HepG2 (cell line): ENCODE data around the gene SLC16A6. TPM values are rescaled to one million over a fixed set of nuclear protein-coding genes. Genes with fewer than 3 reads are reported as not detected.
A peak's percentile ranks its signal among the peaks of the same experiment; 100 is the strongest.

Experiments used
- ATF3 ChIP-seq: sonication (generic); formaldehyde crosslinking; IDR thresholded peaks from 2 replicates; pipeline ENCODE4 v1.4.0; 2020; ENCODE audit warnings: missing genetic modification reagents
- CERS6 ChIP-seq: sonication (generic); formaldehyde crosslinking; IDR thresholded peaks from 2 replicates; pipeline ENCODE4 v1.5.0; 2020; ENCODE audit warnings: missing genetic modification reagents
- HOMEZ ChIP-seq: IDR thresholded peaks from 2 replicates; pipeline ENCODE4 v1.6.1; 2016; ENCODE audit warnings: low read depth
- KDM5A ChIP-seq: fragments of 200-600 bp; sonication (generic); IDR thresholded peaks from 2 replicates; pipeline ENCODE4 v1.7.0; 2018; ENCODE audit warnings: antibody characterized with exemption, mild to moderate bottlenecking, low read length, borderline replicate concordance
- KDM5B ChIP-seq: sonication (generic); formaldehyde crosslinking; IDR thresholded peaks from 2 replicates; pipeline ENCODE4 v1.4.0; 2020; ENCODE audit warnings: missing genetic modification reagents, mild to moderate bottlenecking, borderline replicate concordance
- LRRFIP1 ChIP-seq: sonication (generic); formaldehyde crosslinking; conservative IDR thresholded peaks from 2 replicates; pipeline ENCODE4 v1.4.0; 2020; ENCODE audit warnings: missing genetic modification reagents
- NFE2 ChIP-seq: sonication (generic); formaldehyde crosslinking; IDR thresholded peaks from 2 replicates; pipeline ENCODE4 v1.4.0; 2020; ENCODE audit warnings: missing genetic modification reagents
- PBX2 ChIP-seq: IDR thresholded peaks from 2 replicates; pipeline ENCODE4 v1.6.1; 2016; ENCODE audit warnings: control low read depth
- PITX1 ChIP-seq: sonication (generic); formaldehyde crosslinking; IDR thresholded peaks from 2 replicates; pipeline ENCODE4 v1.5.1; 2020; ENCODE audit warnings: mild to moderate bottlenecking, missing genetic modification reagents
- PRDM4 ChIP-seq: sonication (generic); formaldehyde crosslinking; IDR thresholded peaks from 2 replicates; pipeline ENCODE4 v1.9.0; 2021; ENCODE audit warnings: missing genetic modification reagents, borderline replicate concordance
- RCOR2 ChIP-seq: IDR thresholded peaks from 2 replicates; pipeline ENCODE4 v1.6.1; 2016; ENCODE audit warnings: missing biosample characterization, missing genetic modification reagents
- SATB2 ChIP-seq: sonication (generic); formaldehyde crosslinking; IDR thresholded peaks from 2 replicates; pipeline ENCODE4 v1.5.0; 2020; ENCODE audit warnings: missing genetic modification reagents
- SOX5 ChIP-seq: IDR thresholded peaks from 2 replicates; pipeline ENCODE4 v1.6.1; 2016; ENCODE audit warnings: borderline replicate concordance
- STAG1 ChIP-seq: sonication (generic); formaldehyde crosslinking; IDR thresholded peaks from 2 replicates; pipeline ENCODE4 v1.4.0; 2020; ENCODE audit warnings: missing genetic modification reagents
- TEF ChIP-seq: sonication (generic); formaldehyde crosslinking; IDR thresholded peaks from 2 replicates; pipeline ENCODE4 v1.5.0; 2020; ENCODE audit warnings: missing genetic modification reagents
- ZNF263 ChIP-seq: sonication (generic); formaldehyde crosslinking; IDR thresholded peaks from 2 replicates; pipeline ENCODE4 v1.4.0; 2020; ENCODE audit warnings: missing genetic modification reagents
- ZNF784 ChIP-seq: sonication (generic); formaldehyde crosslinking; IDR thresholded peaks from 2 replicates; pipeline ENCODE4 v1.5.1; 2020; ENCODE audit warnings: missing genetic modification reagents, mild to moderate bottlenecking, borderline replicate concordance
- polyA plus RNA-seq, 8 experiments: library from polyadenylated mRNA; depleted of rRNA in 3 of 8; stranded (reverse) in 7 of 8; unstranded in 1 of 8; fragments of >200 nt; fragmentation: Illumina TruSeq in 4 of 8; extraction: Trizol in 4 of 8; gene quantifications; 2 replicates each; pipeline versions ENCODE4 v1.2.1 to v1.2.3, GENCODE V29; 2011 to 2016; ENCODE audit warnings: low read depth in 4 of 8, missing spikeins in 1 of 8, mixed read lengths in 1 of 8; ENCODE audit not compliant: insufficient read depth in 1 of 8
- total RNA-seq, 5 experiments: library from RNA; depleted of rRNA; stranded (reverse); fragments of >200 nt; fragmentation: Illumina TruSeq; extraction: Trizol; gene quantifications; 2 replicates each; pipeline ENCODE4 v1.2.3, GENCODE V29; 2016; ENCODE audit warnings: low read depth in 1 of 5

SLC16A6 gene
- total and polyA plus RNA-seq, 2 of the 13 experiments (the other 11 are each of a cell fraction or from before 2014, with no cell fraction given): 1.1 to 44.7 TPM

- no peak for TF ChIP-seq LRRFIP1 (CRISPR knock-in tag)
- TF ChIP-seq CERS6: no peak
- TF ChIP-seq ZNF784 (CRISPR knock-in tag): peak; percentile 79; the same call in 1 of the 2 replicates
- TF ChIP-seq RCOR2: 0 out of 2 replicates have a peak, but pooled peaks have one; percentile 10
- TF ChIP-seq SATB2 (CRISPR knock-in tag): no peak
- TF ChIP-seq ATF3 (CRISPR knock-in tag): 0 out of 2 replicates have a peak, but pooled peaks have one; percentile 52
- no peak for TF ChIP-seq NFE2 (CRISPR knock-in tag)
- TF ChIP-seq KDM5A: peak; percentile 46; the same call in 1 of the 2 replicates
- no peak for TF ChIP-seq PBX2 (CRISPR knock-in tag)
- TF ChIP-seq KDM5B (CRISPR knock-in tag): peak; percentile 85
- 0 out of 2 replicates have a peak, but pooled peaks have one; percentile 58 for TF ChIP-seq TEF (CRISPR knock-in tag)
- peak; percentile 50 for TF ChIP-seq STAG1 (CRISPR knock-in tag)
- no peak for TF ChIP-seq HOMEZ
- TF ChIP-seq PRDM4 (CRISPR knock-in tag): no peak
- TF ChIP-seq ZNF263 (CRISPR knock-in tag): 0 out of 2 replicates have a peak, but pooled peaks have one; percentile 1
- TF ChIP-seq PITX1 (CRISPR knock-in tag): peak; percentile 30; the same call in 1 of the 2 replicates
- no peak; the same call in 1 of the 2 replicates for TF ChIP-seq SOX5 (CRISPR knock-in tag)
Measured at GRCh38 chr17:68291836-68292688, 1.1 kb upstream of the SLC16A6 start (continued).
